Activated naive CD4-positive, alpha-beta T cell (primary cell): ENCODE data around the gene ITGB2.
"Not testable (repeated sequence)": the region's sequence is repeated elsewhere in the genome, so short reads cannot be mapped to it uniquely, and the experiment has no call there.

Experiments
- DNase-seq, 4 experiments: peaks; one replicate each; lab custom pipeline; 2025; lab: John Stamatoyannopoulos, UW

ITGB2 gene

GRCh38 chr21:44940116-44940631 lies 19.5 kb upstream of the ITGB2 start:
- DNase-seq, result no peak

- DNase-seq, result peak; percentile 51 to 77 (median 60)
These were observed 18.9 kb upstream of the ITGB2 start, which contains the start of gene SLX9 for GRCh38 chr21:44939532-44940115. Gene SLX9 (plus strand): TSS chr21:44940029. CDS start chr21:44940058, 29 bp downstream.

GRCh38 chr21:44938772-44939531 lies 18.3 kb upstream of the ITGB2 start:
- DNase-seq, result no peak

DNA sequence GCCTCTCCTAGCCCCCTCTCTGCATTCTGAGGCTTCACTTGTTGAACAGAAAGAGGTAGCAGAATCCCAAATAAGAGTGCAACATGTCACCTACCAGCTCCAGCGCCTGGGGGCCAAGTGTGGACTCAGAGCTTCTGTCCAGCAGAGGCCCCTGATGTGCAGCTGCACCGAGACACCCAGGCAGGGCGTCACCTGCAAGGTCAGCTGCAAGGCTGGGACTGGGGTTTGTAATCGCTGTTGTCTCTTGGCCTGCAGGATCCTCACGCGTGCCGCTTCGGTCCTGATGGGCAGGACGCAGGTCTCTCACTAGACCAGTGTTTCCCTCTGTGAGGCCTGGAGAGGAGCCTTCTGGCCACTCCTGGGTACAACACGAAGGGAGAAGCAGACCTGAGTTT lies 14.8 kb upstream of the ITGB2 start:
- no peak for DNase-seq

- no peak for DNase-seq
These were observed 14.3 kb upstream of the ITGB2 start for GRCh38 chr21:44934797-44935532.

DNA sequence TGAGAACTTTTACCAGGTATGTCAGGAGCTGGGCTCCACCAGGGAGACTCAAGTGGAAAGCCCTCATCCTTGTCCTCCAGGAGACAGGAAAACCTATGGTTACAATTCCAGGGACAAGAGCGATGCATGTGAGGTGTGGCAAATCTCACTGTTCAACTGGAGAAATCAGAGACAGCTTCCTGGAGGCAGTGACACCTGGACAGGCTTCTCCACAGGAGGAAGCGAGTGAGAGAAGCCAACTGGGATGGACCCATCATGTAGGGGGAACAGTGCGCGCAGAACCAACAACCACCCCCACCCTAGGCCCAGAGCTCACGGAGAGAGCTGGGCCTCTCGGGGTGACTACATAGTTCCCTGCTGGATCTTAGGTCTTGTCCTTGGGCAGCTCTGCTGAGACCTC lies 13.6 kb upstream of the ITGB2 start:
- DNase-seq, result no peak

- DNase-seq, result no peak
These were observed 13.2 kb upstream of the ITGB2 start for GRCh38 chr21:44933918-44934260.

DNA sequence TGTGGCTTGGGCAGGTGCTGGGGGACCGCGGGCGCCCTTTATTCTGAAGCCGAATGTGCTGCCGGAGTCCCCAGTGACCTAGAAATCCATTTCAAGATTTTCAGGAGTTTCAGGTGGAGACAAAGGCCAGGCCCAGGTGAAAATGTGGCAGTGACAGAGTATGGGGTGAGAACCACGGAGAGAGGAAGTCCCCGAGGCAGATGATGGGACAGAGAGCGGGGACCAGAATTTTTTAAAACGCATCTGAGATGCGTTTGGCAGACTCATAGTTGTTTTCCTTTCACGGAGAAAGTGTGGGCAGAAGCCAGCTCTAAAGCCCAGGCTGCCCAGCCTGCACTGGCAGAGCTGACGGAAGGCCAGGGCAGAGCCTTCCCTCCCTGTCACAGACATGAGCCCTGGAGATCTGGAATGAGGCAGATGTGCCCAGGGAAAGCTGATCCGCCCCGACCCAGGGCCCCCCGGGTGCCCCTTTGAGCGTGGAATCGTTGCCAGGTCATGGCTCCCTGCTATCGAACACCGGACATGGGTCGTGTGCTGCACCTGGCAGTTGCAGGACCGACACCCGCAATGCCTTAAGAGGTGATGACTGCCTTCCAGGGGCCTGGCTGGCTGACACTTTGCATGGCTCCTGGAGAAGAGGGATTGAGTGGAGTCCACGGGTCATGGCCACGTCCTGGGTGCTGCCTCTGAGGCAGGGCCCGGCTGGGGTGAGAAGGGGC lies 12.7 kb upstream of the ITGB2 start:
- DNase-seq, result no peak

DNA sequence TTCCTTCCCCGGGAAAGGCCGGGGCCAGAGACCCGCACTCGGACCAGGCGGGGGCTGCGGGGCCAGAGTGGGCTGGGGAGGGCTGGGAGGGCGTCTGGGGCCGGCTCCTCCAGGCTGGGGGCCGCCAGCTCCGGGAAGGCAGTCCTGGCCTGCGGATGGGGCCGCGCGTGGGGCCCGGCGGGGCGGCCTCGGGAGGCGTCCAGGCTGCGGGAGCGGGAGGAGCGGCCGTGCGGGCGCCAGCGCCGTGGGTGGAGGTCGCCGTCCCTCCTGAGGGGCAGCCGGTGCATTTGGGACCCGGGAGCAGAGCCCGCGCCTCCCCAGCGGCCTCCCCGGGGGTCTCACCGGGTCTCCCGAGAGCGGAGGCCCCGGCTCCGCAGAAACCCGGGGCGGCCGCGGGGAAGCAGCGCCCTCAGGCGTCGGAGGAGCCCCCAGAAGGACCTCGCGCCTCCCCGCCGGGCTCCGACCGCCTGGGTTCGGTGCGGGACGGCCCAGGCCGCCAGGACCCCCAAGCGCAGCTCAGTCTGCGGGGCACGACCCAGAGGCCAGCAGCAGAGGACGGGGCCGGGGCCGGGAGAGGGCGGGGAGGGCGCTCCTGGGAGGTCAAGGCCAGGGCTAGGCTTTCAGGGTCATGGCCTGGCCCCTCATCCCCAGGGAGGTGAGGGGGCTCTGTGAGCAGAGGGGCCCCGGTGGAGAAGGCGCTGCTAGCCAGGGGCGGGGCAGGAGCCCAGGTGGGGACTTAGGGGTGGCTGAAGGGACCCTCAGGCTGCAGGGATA lies 11.9 kb upstream of the ITGB2 start:
- DNase-seq, result peak in 3 of 4 experiments; percentile 50 to 79 (median 61)

GRCh38 chr21:44931501-44932407 lies 11.1 kb upstream of the ITGB2 start:
- no peak for DNase-seq

GRCh38 chr21:44931137-44931500 lies 10.4 kb upstream of the ITGB2 start:
- peak in 1 of 4 experiments; percentile 21 for DNase-seq

- peak in 2 of 4 experiments; percentile 62 to 63 for DNase-seq
These were observed 9.9 kb upstream of the ITGB2 start for GRCh38 chr21:44930543-44930981.

GRCh38 chr21:44929799-44930542 lies 9.3 kb upstream of the ITGB2 start:
- no peak for DNase-seq

DNA sequence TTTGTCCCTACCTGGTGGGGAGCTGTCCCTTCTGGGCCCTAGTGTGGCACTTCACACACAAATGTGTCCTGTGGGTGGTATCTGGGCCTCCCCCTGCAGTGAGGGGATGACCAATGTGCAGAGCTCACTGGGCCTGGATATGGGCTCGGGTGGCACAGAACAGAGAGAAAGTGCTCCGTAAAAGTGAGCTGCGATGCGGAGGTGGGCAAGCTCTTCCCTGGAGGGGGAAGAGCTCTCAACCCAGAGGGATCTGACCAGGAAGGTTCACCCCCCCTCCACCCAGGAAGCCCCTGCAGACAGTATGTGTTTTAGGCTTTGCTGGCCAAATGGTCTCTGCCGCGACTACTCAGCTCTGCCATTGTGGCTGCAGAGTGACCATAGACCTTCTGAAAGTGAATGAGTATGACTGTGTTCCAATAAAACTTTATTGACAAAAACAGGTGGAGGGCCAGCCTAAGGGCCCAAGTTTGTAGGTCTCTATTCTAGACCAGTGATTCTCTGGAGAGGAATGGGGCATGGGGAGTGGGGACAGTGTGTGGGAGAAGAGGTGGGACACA lies 8.6 kb upstream of the ITGB2 start:
- DNase-seq, result no peak

DNA sequence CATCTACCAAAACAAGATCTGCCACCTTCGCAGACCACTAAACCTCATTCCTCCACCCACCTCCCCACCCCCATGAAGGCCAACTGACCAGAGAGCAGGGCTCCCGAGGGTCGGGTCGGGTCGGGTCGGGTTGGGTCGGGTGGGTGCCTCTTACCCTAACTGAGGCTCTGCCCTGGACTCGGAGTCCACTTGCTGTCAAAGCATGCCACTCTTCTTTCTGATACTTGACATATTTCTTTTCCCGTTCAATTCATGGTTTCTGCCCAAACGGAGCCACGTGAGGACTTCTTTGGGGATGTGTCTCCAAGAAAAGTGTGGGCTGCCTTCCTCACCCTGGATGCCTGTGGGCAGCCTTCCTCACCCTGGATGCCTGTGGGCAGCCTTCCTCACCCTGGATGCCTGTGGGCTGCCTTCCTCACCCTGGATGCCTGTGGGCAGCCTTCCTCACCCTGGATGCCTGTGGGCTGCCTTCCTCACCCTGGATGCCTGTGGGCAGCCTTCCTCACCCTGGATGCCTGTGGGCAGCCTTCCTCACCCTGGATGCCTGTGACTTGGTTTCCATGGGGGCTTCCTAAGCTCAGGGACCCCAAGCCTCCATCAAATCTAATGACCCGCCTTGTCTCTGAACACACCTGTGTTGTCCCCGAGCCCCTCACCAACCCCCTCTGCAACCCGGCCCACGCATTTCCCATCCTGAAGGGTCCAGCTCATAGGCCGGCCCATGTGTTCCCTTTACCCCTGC lies 8.0 kb upstream of the ITGB2 start:
- DNase-seq, result not testable (repeated sequence)

DNA sequence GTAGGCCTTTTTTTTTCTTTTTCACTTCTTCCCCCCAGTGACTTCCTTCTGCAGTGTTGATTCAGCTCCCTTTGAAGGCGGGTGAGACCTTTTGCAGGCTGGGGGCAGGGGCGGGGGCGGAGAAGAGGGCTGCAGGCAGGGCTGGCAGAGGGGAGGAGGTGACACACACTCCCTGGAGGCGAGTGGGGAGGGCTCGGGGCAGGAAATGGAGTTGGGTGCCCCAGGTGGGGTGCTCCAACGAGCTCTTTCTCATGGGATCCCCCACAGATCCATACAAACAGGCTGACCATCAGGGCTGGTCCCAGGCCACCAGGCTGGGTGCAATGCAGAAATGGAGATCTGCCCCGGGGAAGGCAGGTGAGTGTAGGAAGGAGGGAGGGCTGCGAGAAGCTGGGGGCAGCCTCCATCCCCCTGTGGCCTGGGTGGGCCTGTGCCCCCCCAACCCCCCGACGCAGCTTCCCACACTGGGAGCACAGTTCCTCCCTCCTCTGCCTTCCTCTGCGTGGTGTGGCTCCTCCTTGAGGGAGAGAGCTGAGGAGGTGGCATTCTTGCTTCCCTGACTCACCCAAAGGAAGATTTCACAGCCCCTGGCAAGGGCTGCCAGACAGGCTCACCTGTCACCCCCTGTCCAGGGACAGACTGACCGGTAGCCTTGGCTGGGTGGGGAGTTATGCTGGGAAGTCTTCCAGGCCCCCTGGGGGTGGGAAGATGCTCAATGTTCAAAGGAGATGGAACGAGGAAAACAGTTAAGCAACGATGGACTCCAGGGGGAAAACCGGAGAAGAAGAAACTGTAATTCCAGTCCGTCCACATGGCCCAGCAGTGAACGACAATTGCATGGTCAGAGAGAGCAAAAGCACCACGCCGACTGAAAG lies 7.1 kb upstream of the ITGB2 start:
- DNase-seq, result peak; percentile 51 to 86 (median 70)

DNA sequence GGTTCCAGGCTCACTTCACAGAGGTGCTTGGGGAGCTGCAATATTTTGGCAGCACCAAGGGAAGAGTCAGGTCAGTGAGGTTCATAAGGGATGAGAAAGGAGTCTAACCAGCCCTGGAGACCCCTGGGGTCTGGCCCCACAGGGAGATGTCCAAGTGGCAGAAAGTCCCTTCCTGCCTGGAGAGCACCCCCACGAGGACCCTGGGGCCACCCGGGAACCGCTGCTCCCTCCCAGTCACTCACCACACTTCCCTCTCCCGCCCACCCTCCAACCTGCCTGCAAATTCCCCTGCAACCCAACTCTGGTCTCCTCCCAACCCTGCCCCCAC lies 6.5 kb upstream of the ITGB2 start:
- no peak for DNase-seq
